Uterus (tissue), 4 donors: ENCODE data around the gene DCTD. TPM values are rescaled to one million over a fixed set of nuclear protein-coding genes. Genes with fewer than 3 reads are reported as not detected.

ENCODE experiments used
- DNase-seq, 2 donors: peaks; one replicate each; pipeline ENCODE4 v3.0.0-alpha.2; 2019 to 2020
- H3K27ac ChIP-seq, 2 donors: fragments of 200-600 bp; sonication (generic); 1 replicate in 1 of 2; 2 replicates in 1 of 2; pipeline ENCODE4 v1.5.1; 2016 to 2018
- H3K27me3 ChIP-seq, 2 donors: fragments of 200-600 bp; sonication (generic); one replicate each; pipeline ENCODE4 v1.5.1; 2018 to 2019; ENCODE audit warnings: control low read depth in 1 of 2
- H3K36me3 ChIP-seq, 2 donors: fragments of 200-600 bp; sonication (generic); one replicate each; pipeline ENCODE4 v1.5.1; 2019; ENCODE audit warnings: control low read depth in 1 of 2
- H3K4me1 ChIP-seq, 2 donors: fragments of 200-600 bp; sonication (generic); one replicate each; pipeline ENCODE4 v1.5.1; 2018 to 2019; ENCODE audit warnings: control low read depth in 1 of 2
- H3K4me3 ChIP-seq, 2 donors: fragments of 200-600 bp; sonication (generic); 1 replicate in 1 of 2; 2 replicates in 1 of 2; pipeline ENCODE4 v1.5.1; 2018 to 2019; ENCODE audit warnings: mild to moderate bottlenecking in 1 of 2
- H3K9me3 ChIP-seq, 2 donors: fragments of 200-600 bp; sonication (generic); one replicate each; pipeline ENCODE4 v1.5.1; 2019; ENCODE audit warnings: control low read depth in 1 of 2
- CTCF ChIP-seq, 4 experiments: fragments of 200-600 bp in 2 of 4; fragments of 450-650 bp in 2 of 4; sonication (generic) in 2 of 4; IDR thresholded peaks; one replicate each; pipeline ENCODE4 v1.5.1; 2016 to 2019; ENCODE audit warnings: antibody characterized with exemption in 4 of 4, mild to moderate bottlenecking in 2 of 4, moderate library complexity in 1 of 4
- POLR2A ChIP-seq, 2 donors: fragments of 450-650 bp; IDR thresholded peaks; one replicate each; pipeline ENCODE4 v1.6.1; 2016; ENCODE audit warnings: antibody characterized with exemption in 2 of 2, mild to moderate bottlenecking in 1 of 2, moderate library complexity in 1 of 2
- intact Hi-C: fragments of 100-400 bp; cut with DNase I; formaldehyde crosslinking; loops from one replicate; pipeline ENCODE4 v1.15.1; 2023; ENCODE audit warnings: low total_unique reads
- total RNA-seq, 4 donors: library from RNA; depleted of rRNA in 3 of 4; stranded (reverse); fragments of >200 nt in 3 of 4; gene quantifications; one replicate each; pipeline versions ENCODE4 v1.1.0 to v1.2.4, GENCODE V29; 2014 to 2023
- donor health status: DM: yes; HTN: yes; CAD: no.

Gene DCTD
- total RNA-seq, 4 donors from 2014 or later, result 49.7 to 131 (median 73.4) TPM

GRCh38 chr4:182863501-182863900, 53.7 kb downstream of the DCTD start:
- no peak for DNase-seq
- intact Hi-C loops, result no loop called here
- H3K36me3 ChIP-seq, result no peaks in the 10 kb centered on the region
- no peak for TF ChIP-seq POLR2A (IDR thresholded peaks at IDR 0.05)
- no peak for TF ChIP-seq CTCF (IDR thresholded peaks at IDR 0.05)
- H3K27me3 ChIP-seq, result no peaks in the 10 kb centered on the region
- H3K9me3 ChIP-seq, result no peaks in the 10 kb centered on the region
- no peaks in the 10 kb centered on the region for H3K4me1 ChIP-seq
- H3K27ac ChIP-seq, result no peak overlapping the region
- H3K4me3 ChIP-seq, result no peak overlapping the region

GRCh38 chr4:182862921-182863320, 54.3 kb downstream of the DCTD start:
- no peaks in the 10 kb centered on the region for H3K4me1 ChIP-seq
- DNase-seq, result no peak
- H3K27ac ChIP-seq, result no peak overlapping the region
- no peak for TF ChIP-seq POLR2A (IDR thresholded peaks at IDR 0.05)
- H3K36me3 ChIP-seq, result no peaks in the 10 kb centered on the region
- intact Hi-C loops, result no loop called here
- H3K27me3 ChIP-seq, result no peaks in the 10 kb centered on the region
- H3K4me3 ChIP-seq, result no peak overlapping the region
- H3K9me3 ChIP-seq, result no peaks in the 10 kb centered on the region

GRCh38 chr4:182862141-182862875, 54.9 kb downstream of the DCTD start:
- Histone ChIP-seq H3K27ac (no peak overlapping the region), H3K4me3 (no peak overlapping the region), H3K36me3 (no peaks in the 10 kb centered on the region), H3K27me3 (no peaks in the 10 kb centered on the region), H3K4me1 (no peaks in the 10 kb centered on the region), H3K9me3 (no peaks in the 10 kb centered on the region)
- intact Hi-C loops, result no loop called here
- DNase-seq, result no peak
- no peak for TF ChIP-seq POLR2A (IDR thresholded peaks at IDR 0.05)
- TF ChIP-seq CTCF (IDR thresholded peaks at IDR 0.05), result no peak

- Histone ChIP-seq H3K27ac (no peak overlapping the region), H3K27me3 (no peaks in the 10 kb centered on the region), H3K9me3 (no peaks in the 10 kb centered on the region), H3K36me3 (no peaks in the 10 kb centered on the region), H3K4me3 (no peak overlapping the region), H3K4me1 (no peaks in the 10 kb centered on the region)
- no peak for DNase-seq
- intact Hi-C loops, result no loop called here
- no peak for TF ChIP-seq POLR2A (IDR thresholded peaks at IDR 0.05)
- TF ChIP-seq CTCF (IDR thresholded peaks at IDR 0.05), result no peak
Measured at GRCh38 chr4:182861346-182861745, 55.8 kb downstream of the DCTD start.

GRCh38 chr4:182859730-182860129, 57.5 kb downstream of the DCTD start:
- intact Hi-C loops, result no loop called here
- TF ChIP-seq POLR2A (IDR thresholded peaks at IDR 0.05), result no peak
- no peak for TF ChIP-seq CTCF (IDR thresholded peaks at IDR 0.05)
- Histone ChIP-seq H3K36me3 (no peaks in the 10 kb centered on the region), H3K4me1 (no peaks in the 10 kb centered on the region), H3K27me3 (no peaks in the 10 kb centered on the region), H3K4me3 (no peak overlapping the region), H3K9me3 (no peaks in the 10 kb centered on the region), H3K27ac (no peak overlapping the region)
- DNase-seq, result no peak
